GM21381 (cell line): Measurements from ENCODE around the gene PDE1A.
"Not testable (repeated sequence)": the region's sequence is repeated elsewhere in the genome, so short reads cannot be mapped to it uniquely, and the experiment has no call there.

Experiments used
- ATAC-seq: cut with Tn5 transposase; IDR thresholded peaks from one replicate; pipeline ENCODE4 v1.9.1; 2021; ENCODE audit warnings: mild to moderate bottlenecking, moderate library complexity; ENCODE audit not compliant: unreplicated experiment

PDE1A gene

GRCh38 chr2:182410120-182410519 is 16.7 kb downstream of the PDE1A start:
- no peak for ATAC-seq

GRCh38 chr2:182406221-182406620 is 20.6 kb downstream of the PDE1A start:
- no peak for ATAC-seq

- ATAC-seq = no peak
Measured at GRCh38 chr2:182404975-182405561, 21.8 kb downstream of the PDE1A start.

GRCh38 chr2:182404092-182404491 is 22.7 kb downstream of the PDE1A start:
- no peak for ATAC-seq

- no peak for ATAC-seq
Measured at GRCh38 chr2:182393270-182393760, 33.5 kb downstream of the PDE1A start.

GRCh38 chr2:182391443-182391842 is 35.4 kb downstream of the PDE1A start:
- no peak for ATAC-seq

GRCh38 chr2:182386267-182386880 is 40.5 kb downstream of the PDE1A start:
- not testable (repeated sequence) for ATAC-seq

- ATAC-seq = no peak
Measured at GRCh38 chr2:182384860-182385259, 42.0 kb downstream of the PDE1A start.

- no peak for ATAC-seq
Measured at GRCh38 chr2:182381225-182381624, 45.6 kb downstream of the PDE1A start.

GRCh38 chr2:182379241-182379640 is 47.6 kb downstream of the PDE1A start:
- ATAC-seq = no peak

- no peak for ATAC-seq
Measured at GRCh38 chr2:182378759-182379158, 48.1 kb downstream of the PDE1A start.

GRCh38 chr2:182377467-182377866 is 49.4 kb downstream of the PDE1A start:
- ATAC-seq = no peak

- no peak for ATAC-seq
Measured at GRCh38 chr2:182375862-182376261, 51.0 kb downstream of the PDE1A start.

- no peak for ATAC-seq
Measured at GRCh38 chr2:182372661-182373060, 54.2 kb downstream of the PDE1A start.

GRCh38 chr2:182368996-182369395 is 57.8 kb downstream of the PDE1A start:
- ATAC-seq = no peak

- no peak for ATAC-seq
Measured at GRCh38 chr2:182368446-182368845, 58.4 kb downstream of the PDE1A start.

GRCh38 chr2:182367401-182367800 is 59.4 kb downstream of the PDE1A start:
- no peak for ATAC-seq

GRCh38 chr2:182366628-182367027 is 60.2 kb downstream of the PDE1A start:
- ATAC-seq = no peak

- ATAC-seq = no peak
Measured at GRCh38 chr2:182365855-182366254, 61.0 kb downstream of the PDE1A start.

- ATAC-seq = no peak
Measured at GRCh38 chr2:182361477-182361876, 65.4 kb downstream of the PDE1A start.

GRCh38 chr2:182360663-182361260 is 66.1 kb downstream of the PDE1A start:
- no peak for ATAC-seq

GRCh38 chr2:182359990-182360662 is 66.7 kb downstream of the PDE1A start:
- ATAC-seq = no peak
